Psoas muscle (tissue), 8 donors: Measurements from ENCODE around the gene LRTM2. TPM values are rescaled to one million over a fixed set of nuclear protein-coding genes. Genes with fewer than 3 reads are reported as not detected.

Experiments used
- ATAC-seq, 4 donors: fragments of 200-7000 bp; cut with Tn5 transposase; one replicate each; pipeline ENCODE4 v1.9.1; 2020; ENCODE audit warnings: moderate library complexity in 3 of 4, mild to moderate bottlenecking in 2 of 4
- DNase-seq, 2 donors: peaks; one replicate each; pipeline ENCODE4 v3.0.0-alpha.2; 2020
- H3K27ac ChIP-seq: fragments of 200-600 bp; one replicate; pipeline ENCODE4 v1.8.0; 2022
- H3K27me3 ChIP-seq, 3 donors: fragments of 200-600 bp in 1 of 3; one replicate each; pipeline versions ENCODE4 v1.6.1 to v1.8.0; 2013 to 2022; ENCODE audit warnings: low read length in 2 of 3, mild to moderate bottlenecking in 2 of 3, moderate library complexity in 1 of 3; ENCODE audit not compliant: insufficient read depth in 3 of 3
- H3K36me3 ChIP-seq, 2 donors: fragments of 200-600 bp in 1 of 2; one replicate each; pipeline versions ENCODE4 v1.6.1 to v1.8.0; 2013 to 2022; ENCODE audit warnings: low read depth in 1 of 2, mild to moderate bottlenecking in 1 of 2, moderate library complexity in 1 of 2; ENCODE audit not compliant: insufficient read depth in 1 of 2
- H3K4me1 ChIP-seq: fragments of 200-600 bp; one replicate; pipeline ENCODE4 v1.8.0; 2022
- H3K4me3 ChIP-seq: fragments of 200-600 bp; one replicate; pipeline ENCODE4 v1.8.0; 2022; ENCODE audit warnings: mild to moderate bottlenecking
- H3K9me3 ChIP-seq: fragments of 200-600 bp; one replicate; pipeline ENCODE4 v1.8.0; 2022
- CTCF ChIP-seq: fragments of 200-600 bp; IDR thresholded peaks from one replicate; pipeline ENCODE4 v1.8.0; 2022; ENCODE audit warnings: antibody characterized with exemption
- WGBS, 3 donors: extraction: QIAGEN DNeasy Blood & Tissue Kit; methylation state at CpG; one replicate each; pipeline versions ENCODE4 v1.1.6 to v1.1.7; 2013; 5-methylcytosine and 5-hydroxymethylcytosine counted together
- intact Hi-C, 2 donors: fragments of 100-400 bp; cut with DNase I; formaldehyde crosslinking; loops; one replicate each; pipeline versions ENCODE4 v1.11.0 to v1.14.2; 2022
- polyA plus RNA-seq, 3 donors: library from polyadenylated mRNA; stranded (reverse); fragments of 200-250 nt; gene quantifications; one replicate each; pipeline ENCODE4 v1.2.3, GENCODE V29; 2013
- total RNA-seq, 4 donors: library from RNA; stranded (reverse); fragmentation: NEBNext Ultra II Directional in 2 of 4; extraction: Animal tissue kit (Norgen Biotek cat#: 25700) in 2 of 4; gene quantifications; one replicate each; pipeline versions ENCODE4 v1.2.1 to v1.2.4, GENCODE V29; 2021 to 2023
- donor health status: healthy with polysubstance abuse.
- donor health status: DM: no; HTN: no; CAD: no; lungs with moderate emphysema.
- donor health status: Bipolar disorder and iron deficiency.
- donor health status: healthy.
- donor health status: DM: yes; HTN: yes; CAD: no.
- donor health status: DM: no; HTN: no; CAD: no.
- donor health status: DM: no; HTN: no; CAD: no.
- donor health status: DM: yes; HTN: yes; CAD: no.

Gene LRTM2
- total and polyA plus RNA-seq, 7 donors = not detected

DNA sequence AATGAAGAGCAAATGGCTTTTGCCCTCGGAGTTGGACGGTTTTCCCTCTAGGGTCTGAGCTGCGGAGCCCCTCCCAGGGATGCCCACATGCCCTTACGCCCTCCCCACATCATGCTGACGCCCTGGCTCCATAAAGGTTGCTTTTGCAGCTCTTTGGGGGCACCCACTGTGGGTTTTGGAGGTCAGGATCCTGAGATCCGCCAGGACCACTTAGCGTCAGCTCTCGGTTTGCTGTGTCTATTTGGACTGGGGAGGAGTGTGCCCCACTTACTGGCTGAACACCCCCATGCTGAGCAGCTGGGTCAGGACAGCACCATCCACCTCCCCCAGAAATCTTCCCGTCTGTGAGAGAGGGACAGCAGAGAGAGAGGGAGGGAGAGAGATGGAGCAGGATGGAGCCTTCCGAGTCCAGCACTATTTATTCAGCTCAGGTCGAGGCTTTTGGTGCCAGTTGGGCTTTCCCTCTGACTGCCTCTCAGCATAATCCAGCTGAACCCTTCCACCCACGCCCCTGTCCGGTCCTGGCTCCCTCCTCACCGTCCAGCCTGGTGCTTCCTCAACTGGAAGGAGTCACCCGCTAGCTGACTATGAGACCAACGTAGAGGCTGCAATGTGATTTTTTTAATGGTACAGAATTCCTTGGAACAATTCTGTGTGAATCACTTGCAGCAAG is 18.9 kb upstream of the LRTM2 start:
- no peak for ATAC-seq
- 61 to 72% (median 65%) methylated on average over 15 to 16 of the region's 16 CpGs for WGBS, 3 donors
- no peak for TF ChIP-seq CTCF
- peaks cover 17% of the 10 kb centered on the region for H3K4me1 ChIP-seq
- no peak for DNase-seq
- H3K36me3 ChIP-seq = no peaks in the 10 kb centered on the region
- H3K4me3 ChIP-seq = no peak overlapping the region
- no peaks in the 10 kb centered on the region for H3K9me3 ChIP-seq
- intact Hi-C loops = no loop called here
- no peak overlapping the region for H3K27ac ChIP-seq
- no peaks in the 10 kb centered on the region for H3K27me3 ChIP-seq

GRCh38 chr12:1803736-1804135 is 16.6 kb upstream of the LRTM2 start:
- H3K4me1 ChIP-seq = peaks cover 15% of the 10 kb centered on the region
- H3K4me3 ChIP-seq = no peak overlapping the region
- intact Hi-C loops = no loop called here
- H3K36me3 ChIP-seq = no peaks in the 10 kb centered on the region
- TF ChIP-seq CTCF = no peak
- peak in 1 of 2 donors; percentile 34 for DNase-seq
- WGBS, 3 donors = 44 to 53% (median 53%) methylated on average over 5 to 7 of the region's 7 CpGs
- H3K27ac ChIP-seq = no peak overlapping the region
- ATAC-seq = no peak
- no peaks in the 10 kb centered on the region for H3K27me3 ChIP-seq
- no peaks in the 10 kb centered on the region for H3K9me3 ChIP-seq

GRCh38 chr12:1804545-1805332 is 15.6 kb upstream of the LRTM2 start:
- Histone ChIP-seq H3K4me1 (peaks cover 15% of the 10 kb centered on the region), H3K27me3 (no peaks in the 10 kb centered on the region), H3K27ac (peak overlapping the region; percentile 55), H3K4me3 (no peak overlapping the region), H3K36me3 (no peaks in the 10 kb centered on the region), H3K9me3 (no peaks in the 10 kb centered on the region)
- intact Hi-C loops = no loop called here
- ATAC-seq (peak; percentile 77 to 94 (median 88)), DNase-seq (peak; percentile 90 to 93)
- 63 to 70% (median 65%) methylated on average over 25 of the region's 25 CpGs for WGBS, 3 donors
- no peak for TF ChIP-seq CTCF

DNA sequence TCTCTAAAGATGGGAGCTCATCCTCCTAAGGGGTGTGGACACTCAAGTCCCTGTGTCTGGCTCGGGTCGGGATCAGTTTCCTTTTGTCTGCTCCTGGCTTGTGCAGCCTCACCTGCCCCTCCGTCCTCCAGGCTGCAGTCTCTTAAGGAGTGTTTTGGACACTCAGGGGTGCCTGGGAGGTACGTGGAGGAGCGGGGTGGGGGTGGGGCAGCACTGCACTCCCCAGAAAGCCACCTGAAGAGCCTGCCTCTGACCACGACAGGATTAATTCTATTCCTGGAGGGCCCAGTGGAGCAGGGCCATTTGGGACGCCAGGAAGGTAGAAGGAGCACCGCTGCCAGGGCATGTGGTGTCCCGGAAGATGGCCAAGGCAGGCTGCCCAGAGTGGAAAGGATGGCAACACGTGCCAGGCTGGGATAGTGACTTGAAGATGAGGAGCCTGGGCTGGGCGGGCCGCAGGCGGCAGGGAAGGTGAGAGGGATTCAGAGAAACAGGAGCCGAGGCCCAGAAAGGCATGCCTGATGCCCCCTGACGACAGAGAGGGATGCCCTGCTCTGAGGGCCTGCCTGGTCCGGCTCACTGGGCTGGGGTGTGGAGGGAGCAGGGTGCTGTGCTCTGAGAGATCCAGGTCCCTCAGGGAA is 14.8 kb upstream of the LRTM2 start:
- WGBS, 3 donors = 37 to 58% (median 43%) methylated on average over 16 of the region's 16 CpGs
- H3K4me3 ChIP-seq = no peak overlapping the region
- H3K27me3 ChIP-seq = no peaks in the 10 kb centered on the region
- TF ChIP-seq CTCF = no peak
- peaks cover 15% of the 10 kb centered on the region for H3K4me1 ChIP-seq
- ATAC-seq (peak; percentile 67 to 94 (median 90)), DNase-seq (peak; percentile 49 to 91)
- H3K27ac ChIP-seq = peak overlapping the region; percentile 55
- intact Hi-C loops = no loop called here
- no peaks in the 10 kb centered on the region for H3K9me3 ChIP-seq
- no peaks in the 10 kb centered on the region for H3K36me3 ChIP-seq
